Measurements from ENCODE around the gene DOP1A. TPM values are rescaled to one million over a fixed set of nuclear protein-coding genes. Genes with fewer than 3 reads are reported as not detected.

DOP1A gene
- total RNA-seq, 8 experiments from 2014 or later = 15.2 to 36.8 (median 25.0) TPM

GRCh38 chr6:83193747-83194566 lies 126.5 kb downstream of the DOP1A start:
- in situ Hi-C loops (cut with MboI; ENCODE audit: low pct_unique_long_range_greater_than_20kb in 2 of 9, low sequenced_read_pairs in 9 of 9, unreplicated experiment in 9 of 9) = no loop called here
- WGBS, 10 experiments = 3 to 21% (median 8%) methylated on average over 2 to 15 of the region's 44 CpGs; no CpG with 5 or more reads in 1 of the 10 experiments
- Histone ChIP-seq H3K4me3 (peak overlapping the region; percentile 92 to 99 (median 94)), H3K4me1 (replicated peaks in 1 of 2) (peaks cover 17 to 21% of the 10 kb centered on the region in 2 donors), H3K27ac (peak overlapping the region; percentile 91 to 98)
- ATAC-seq (replicated peaks in 6 of 8) = peak; percentile 26 to 62 (median 56)

DNA sequence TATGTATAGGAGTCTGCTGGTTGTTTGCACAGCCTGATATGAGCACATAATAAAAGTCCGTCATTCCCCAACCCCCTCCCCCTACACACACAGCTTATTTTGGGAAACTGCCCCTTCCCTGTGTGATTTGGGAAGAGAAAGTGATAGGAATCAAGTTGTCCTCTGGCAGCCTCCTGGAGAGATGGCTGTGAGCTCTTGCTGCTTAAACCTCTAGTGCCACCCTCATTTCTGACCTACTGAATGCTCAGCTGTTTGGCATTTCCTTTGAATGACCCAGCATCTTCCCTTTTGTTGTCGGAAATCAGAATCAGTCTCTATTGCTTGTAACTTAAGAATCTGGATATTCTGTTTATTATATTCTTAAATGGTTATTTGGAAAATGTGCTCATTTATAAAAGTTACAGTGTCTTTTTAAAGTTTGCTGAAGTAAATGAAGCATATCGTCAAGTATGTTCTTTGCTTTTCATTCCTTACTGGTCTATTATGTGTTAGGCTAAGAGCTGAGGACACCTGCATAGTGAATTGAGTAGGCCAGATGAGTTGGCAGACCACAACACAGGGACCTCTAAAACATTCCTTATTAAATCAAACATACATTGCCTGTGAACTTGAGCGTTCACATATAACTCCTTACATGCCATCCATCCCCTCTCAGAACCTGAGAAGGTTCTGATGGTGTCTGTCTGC lies 131.2 kb downstream of the DOP1A start:
- in situ Hi-C loops (cut with MboI; ENCODE audit: low pct_unique_long_range_greater_than_20kb in 2 of 9, low sequenced_read_pairs in 9 of 9, unreplicated experiment in 9 of 9) = no loop called here
- H3K4me3 ChIP-seq = no peak overlapping the region
- ATAC-seq (replicated peaks in 6 of 8) = no peak
- 57 to 96% (median 89%) methylated on average over 1 to 4 of the region's 4 CpGs; no CpG with 5 or more reads in 1 of the 10 experiments for WGBS, 10 experiments
- no peak overlapping the region for H3K27ac ChIP-seq
- H3K4me1 ChIP-seq (replicated peaks in 1 of 2) = peaks cover 5 to 7% of the 10 kb centered on the region in 2 donors

- in situ Hi-C loops (cut with MboI; ENCODE audit: low pct_unique_long_range_greater_than_20kb in 2 of 9, low sequenced_read_pairs in 9 of 9, unreplicated experiment in 9 of 9) = no loop called here
- Histone ChIP-seq H3K4me3 (no peak overlapping the region), H3K4me1 (replicated peaks in 1 of 2) (peaks cover 3 to 5% of the 10 kb centered on the region in 2 donors), H3K27ac (no peak overlapping the region)
- ATAC-seq (replicated peaks in 6 of 8) = no peak
- 60 to 100% (median 82%) methylated on average over 1 to 5 of the region's 5 CpGs; no CpG with 5 or more reads in 3 of the 10 experiments for WGBS, 10 experiments
Measured at GRCh38 chr6:83199173-83199862, 131.8 kb downstream of the DOP1A start.

- 69 to 100% (median 100%) methylated on average over 1 to 2 of the region's 2 CpGs; no CpG with 5 or more reads in 4 of the 10 experiments for WGBS, 10 experiments
- no peak overlapping the region for H3K4me3 ChIP-seq
- H3K27ac ChIP-seq = no peak overlapping the region
- H3K4me1 ChIP-seq (replicated peaks in 1 of 2) = peaks cover 0 to under 1% of the 10 kb centered on the region in 2 donors
- ATAC-seq (replicated peaks in 6 of 8) = peak in 3 of 8 experiments; percentile 81 to 82 (median 81)
- in situ Hi-C loops (cut with MboI; ENCODE audit: low pct_unique_long_range_greater_than_20kb in 2 of 9, low sequenced_read_pairs in 9 of 9, unreplicated experiment in 9 of 9) = loop anchor here in 5 of 9 experiments (25.0 kb wide), 1 partner anchor 312 kb away; the partner anchor contains the start of gene PRSS35 (in 5 of the 5)
Measured at GRCh38 chr6:83199863-83200225, 132.4 kb downstream of the DOP1A start.

- Histone ChIP-seq H3K4me1 (replicated peaks in 1 of 2) (no peaks in the 10 kb centered on the region), H3K27ac (no peak overlapping the region), H3K4me3 (no peak overlapping the region)
- in situ Hi-C loops (cut with MboI; ENCODE audit: low pct_unique_long_range_greater_than_20kb in 2 of 9, low sequenced_read_pairs in 9 of 9, unreplicated experiment in 9 of 9) = loop anchor here in 5 of 9 experiments (25.0 kb wide), 1 partner anchor 310 kb away; the partner anchor contains the start of gene PRSS35 (in 5 of the 5)
- 89 to 100% (median 92%) methylated on average over 1 to 4 of the region's 4 CpGs; no CpG with 5 or more reads in 1 of the 10 experiments for WGBS, 10 experiments
- ATAC-seq (replicated peaks in 6 of 8) = no peak
Measured at GRCh38 chr6:83202031-83202430, 134.6 kb downstream of the DOP1A start.

- Histone ChIP-seq H3K27ac (no peak overlapping the region), H3K4me3 (no peak overlapping the region), H3K4me1 (replicated peaks in 1 of 2) (peaks cover 0 to 5% of the 10 kb centered on the region in 2 donors)
- in situ Hi-C loops (cut with MboI; ENCODE audit: low pct_unique_long_range_greater_than_20kb in 2 of 9, low sequenced_read_pairs in 9 of 9, unreplicated experiment in 9 of 9) = loop anchor here in 6 of 9 experiments (10.0 to 25.0 kb wide), 2 partner anchors 151 to 297 kb away; partner anchors contain the start of genes PRSS35 (in 5 of the 6), DOP1A (in 1 of the 6) and UBE3D (in 1 of the 6)
- peak; percentile 88 to 98 (median 96) for ATAC-seq (replicated peaks in 6 of 8)
- WGBS, 10 experiments = 20 to 56% (median 34%) methylated on average over 2 to 7 of the region's 7 CpGs
Measured at GRCh38 chr6:83215131-83216047, 147.9 kb downstream of the DOP1A start.

DNA sequence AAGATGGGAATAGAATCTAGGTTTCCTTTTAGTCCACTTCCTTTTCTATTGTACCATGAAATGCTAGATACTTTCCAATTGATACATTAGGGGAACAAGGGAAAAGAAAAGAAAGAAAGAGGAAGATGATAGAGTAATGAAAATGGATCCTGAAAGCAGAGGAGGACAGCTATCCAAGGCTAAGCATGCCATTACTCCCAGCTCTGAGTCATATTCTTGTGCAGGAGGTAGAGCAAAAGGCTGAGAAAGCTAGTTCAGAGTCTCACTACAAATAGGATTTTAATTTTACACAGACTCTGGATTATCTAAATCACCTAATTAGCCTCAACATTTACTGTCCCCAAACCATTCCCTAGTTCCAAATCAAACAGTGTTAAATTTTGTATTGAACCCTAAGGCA lies 149.3 kb downstream of the DOP1A start:
- Histone ChIP-seq H3K4me3 (no peak overlapping the region), H3K27ac (no peak overlapping the region), H3K4me1 (replicated peaks in 1 of 2) (peaks cover 0 to 5% of the 10 kb centered on the region in 2 donors)
- in situ Hi-C loops (cut with MboI; ENCODE audit: low pct_unique_long_range_greater_than_20kb in 2 of 9, low sequenced_read_pairs in 9 of 9, unreplicated experiment in 9 of 9) = loop anchor here in 6 of 9 experiments (10.0 to 25.0 kb wide), 2 partner anchors 152 to 295 kb away; partner anchors contain the start of genes PRSS35 (in 5 of the 6), DOP1A (in 1 of the 6) and UBE3D (in 1 of the 6)
- peak in 1 of 8 experiments; percentile 22 for ATAC-seq (replicated peaks in 6 of 8)

Other genes with a start within 250 kb of the DOP1A start
- gene UBE3D, start 1.8 kb upstream of the DOP1A start, total RNA-seq = 10 to 100 TPM in 4 of 8 experiments, 1 to 10 TPM in 4; 7.9 to 22.3 (median 11.0) TPM
- 10 to 100 TPM; 26.8 to 67.6 (median 35.0) TPM for gene PGM3, start 125.6 kb downstream of the DOP1A start, total RNA-seq
- gene RWDD2A, start 125.7 kb downstream of the DOP1A start, total RNA-seq = 10 to 100 TPM in 1 of 8 experiments, 1 to 10 TPM in 7; 3.2 to 10.2 (median 4.0) TPM